PC-3 (cell line): Measurements from ENCODE around the gene PFKL. TPM values are rescaled to one million over a fixed set of nuclear protein-coding genes. Genes with fewer than 3 reads are reported as not detected.

Experiments used
- ATAC-seq: fragments of 200-7000 bp; cut with Tn5 transposase; 2 replicates; pipeline ENCODE4 v1.9.1; 2020; ENCODE audit warnings: mild to moderate bottlenecking, moderate library complexity
- BruUV-seq: library from RNA; stranded (reverse); fragments of 400-500 nt; replicated peaks from 2 replicates; lab custom pipeline; 2021; lab: Mats Ljungman, UMichigan
- CTCF ChIA-PET: fragments of 300-600 bp; sonication (Branson Sonifier 250); formaldehyde crosslinking; loops from one replicate; lab custom pipeline; 2022; ENCODE audit warnings: antibody characterized with exemption; lab: Charles Lee
- POLR2A ChIA-PET: fragments of 300-600 bp; sonication (Branson Sonifier 250); formaldehyde crosslinking; loops from one replicate; lab custom pipeline; 2022; ENCODE audit warnings: antibody characterized with exemption; ENCODE audit not compliant: unreplicated experiment; lab: Charles Lee
- DNase-seq: peaks from one replicate; pipeline ENCODE4 v3.0.0-alpha.2; 2015
- H2AFZ ChIP-seq: fragments of 300-600 bp; sonication (generic); 2 replicates; pipeline ENCODE4 v1.6.0; 2016; ENCODE audit warnings: antibody characterized with exemption, low read length
- H3F3A ChIP-seq: fragments of 300-600 bp; sonication (generic); one replicate; pipeline ENCODE4 v1.6.0; 2017; ENCODE audit warnings: antibody characterized with exemption, low read length, control low read depth, mild to moderate bottlenecking; ENCODE audit not compliant: unreplicated experiment
- H3K27ac ChIP-seq: fragments of 300-600 bp; sonication (generic); 2 replicates; pipeline ENCODE4 v1.5.1; 2016; ENCODE audit warnings: mild to moderate bottlenecking, low read length
- H3K27me3 ChIP-seq: fragments of 300-600 bp; sonication (generic); 2 replicates; pipeline ENCODE4 v1.6.1; 2016; ENCODE audit warnings: low read length, mixed read lengths
- H3K36me3 ChIP-seq: fragments of 300-600 bp; sonication (generic); 2 replicates; pipeline ENCODE4 v1.6.1; 2016; ENCODE audit warnings: low read depth, mixed run types, low read length, mixed read lengths
- H3K4me1 ChIP-seq: fragments of 300-600 bp; sonication (generic); 2 replicates; pipeline ENCODE4 v1.5.1; 2016; ENCODE audit warnings: low read length; ENCODE audit not compliant: insufficient read depth
- H3K4me2 ChIP-seq: fragments of 300-600 bp; sonication (generic); 2 replicates; pipeline ENCODE4 v1.6.0; 2016; ENCODE audit warnings: low read length
- H3K4me3 ChIP-seq: fragments of 300-600 bp; sonication (generic); 2 replicates; pipeline ENCODE4 v1.5.1; 2016; ENCODE audit warnings: mild to moderate bottlenecking, low read length, mixed read lengths
- H3K79me2 ChIP-seq: fragments of 300-600 bp; sonication (generic); 2 replicates; pipeline ENCODE4 v1.6.1; 2017; ENCODE audit warnings: low read length, mixed read lengths
- H3K9ac ChIP-seq: fragments of 300-600 bp; sonication (generic); 2 replicates; pipeline ENCODE4 v1.6.0; 2016; ENCODE audit warnings: mild to moderate bottlenecking, low read length
- H3K9me2 ChIP-seq: fragments of 300-600 bp; sonication (generic); replicated peaks from 2 replicates; pipeline ENCODE4 v1.6.1; 2016; ENCODE audit warnings: mixed run types, low read length, mixed read lengths
- H3K9me3 ChIP-seq: fragments of 300-600 bp; sonication (generic); 2 replicates; pipeline ENCODE4 v1.6.1; 2016; ENCODE audit warnings: low read length, mixed read lengths
- H4K20me1 ChIP-seq: fragments of 300-600 bp; sonication (generic); 2 replicates; pipeline ENCODE4 v1.6.1; 2016; ENCODE audit warnings: low read length, mixed read lengths
- EZH2 ChIP-seq: fragments of 300-600 bp; sonication (generic); IDR thresholded peaks from one replicate; pipeline ENCODE4 v1.6.1; 2017; ENCODE audit warnings: antibody characterized with exemption, mild to moderate bottlenecking, low read length; ENCODE audit not compliant: unreplicated experiment
- EZH2phosphoT487 ChIP-seq: fragments of 300-600 bp; sonication (generic); IDR thresholded peaks from 2 replicates; pipeline ENCODE4 v1.6.1; 2018; ENCODE audit warnings: mild to moderate bottlenecking, antibody characterized with exemption, low read length, borderline replicate concordance
- intact Hi-C: fragments of 100-400 bp; cut with micrococcal nuclease; formaldehyde crosslinking; loops from 2 replicates; pipeline ENCODE4 v1.9.0; 2023
- total RNA-seq: library from RNA; depleted of rRNA; stranded (reverse); fragments of >200 nt; gene quantifications from 2 replicates; pipeline ENCODE4 v1.2.3, GENCODE V29; 2014
- TF ChIP-seq, protein P1 (sequence below): fragments of 300-600 bp; sonication (generic); conservative IDR thresholded peaks from 2 replicates; pipeline ENCODE4 v1.5.1; 2017; ENCODE audit warnings: antibody characterized with exemption, low read depth, mild to moderate bottlenecking, low read length

PFKL gene
- total RNA-seq, 1 experiment from 2014 or later: 223 TPM

DNA sequence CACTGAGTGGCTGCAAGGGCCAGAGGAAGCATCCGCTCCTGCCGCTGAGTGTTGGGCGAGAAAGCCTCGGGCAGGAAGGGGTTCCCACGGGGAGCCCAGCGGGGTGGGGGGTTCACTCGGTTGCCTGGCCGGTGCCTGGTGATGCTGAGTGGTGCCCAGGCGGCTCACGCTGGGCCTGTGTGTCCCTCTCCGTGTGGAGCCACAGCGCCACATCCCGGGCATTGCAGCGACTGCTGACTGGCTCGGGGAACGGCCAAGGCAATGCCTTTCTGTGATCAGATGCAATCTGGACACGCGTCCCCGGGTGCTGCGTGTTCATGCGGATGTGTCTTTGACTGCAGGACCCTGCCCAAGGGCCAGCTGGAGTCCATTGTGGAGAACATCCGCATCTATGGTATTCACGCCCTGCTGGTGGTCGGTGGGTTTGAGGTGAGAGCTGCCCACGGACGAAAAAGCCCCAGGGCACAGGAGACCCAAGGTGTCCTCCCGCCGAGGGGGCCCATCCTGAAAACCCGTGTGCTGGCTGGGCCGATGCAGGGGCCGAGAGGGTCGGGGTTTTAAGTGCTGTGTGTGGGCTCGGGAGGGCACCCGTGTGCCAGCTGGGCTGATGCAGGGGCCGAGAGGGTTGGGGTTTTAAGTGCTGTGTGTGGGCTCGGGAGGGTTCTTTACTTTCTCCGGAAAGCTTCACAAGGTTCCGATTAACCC lies 22.9 kb downstream of the PFKL start:
- CTCF ChIA-PET: no interaction called here
- TF ChIP-seq, protein P1, sequence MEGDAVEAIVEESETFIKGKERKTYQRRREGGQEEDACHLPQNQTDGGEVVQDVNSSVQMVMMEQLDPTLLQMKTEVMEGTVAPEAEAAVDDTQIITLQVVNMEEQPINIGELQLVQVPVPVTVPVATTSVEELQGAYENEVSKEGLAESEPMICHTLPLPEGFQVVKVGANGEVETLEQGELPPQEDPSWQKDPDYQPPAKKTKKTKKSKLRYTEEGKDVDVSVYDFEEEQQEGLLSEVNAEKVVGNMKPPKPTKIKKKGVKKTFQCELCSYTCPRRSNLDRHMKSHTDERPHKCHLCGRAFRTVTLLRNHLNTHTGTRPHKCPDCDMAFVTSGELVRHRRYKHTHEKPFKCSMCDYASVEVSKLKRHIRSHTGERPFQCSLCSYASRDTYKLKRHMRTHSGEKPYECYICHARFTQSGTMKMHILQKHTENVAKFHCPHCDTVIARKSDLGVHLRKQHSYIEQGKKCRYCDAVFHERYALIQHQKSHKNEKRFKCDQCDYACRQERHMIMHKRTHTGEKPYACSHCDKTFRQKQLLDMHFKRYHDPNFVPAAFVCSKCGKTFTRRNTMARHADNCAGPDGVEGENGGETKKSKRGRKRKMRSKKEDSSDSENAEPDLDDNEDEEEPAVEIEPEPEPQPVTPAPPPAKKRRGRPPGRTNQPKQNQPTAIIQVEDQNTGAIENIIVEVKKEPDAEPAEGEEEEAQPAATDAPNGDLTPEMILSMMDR: no peak
- TF ChIP-seq EZH2phosphoT487 (no peak), EZH2 (no peak)

DNA sequence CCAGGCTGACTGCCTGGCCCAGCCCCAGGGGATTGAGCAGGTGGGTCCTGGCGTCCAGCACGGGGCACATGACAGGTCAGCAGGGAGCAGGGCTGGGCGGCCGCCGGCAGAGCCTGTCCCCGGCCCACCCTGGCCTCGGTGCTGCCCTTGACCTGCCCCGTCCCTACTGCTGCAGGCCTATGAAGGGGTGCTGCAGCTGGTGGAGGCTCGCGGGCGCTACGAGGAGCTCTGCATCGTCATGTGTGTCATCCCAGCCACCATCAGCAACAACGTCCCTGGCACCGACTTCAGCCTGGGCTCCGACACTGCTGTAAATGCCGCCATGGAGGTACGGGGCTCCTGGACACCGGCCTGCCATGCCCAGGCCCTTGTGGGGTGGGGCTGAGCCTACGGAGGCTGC lies 23.7 kb downstream of the PFKL start:
- Histone ChIP-seq H3K9me3 (no peaks in the 10 kb centered on the region), H3K27ac (no peak overlapping the region), H3K9me2 (no peaks in the 10 kb centered on the region), H3K36me3 (peaks cover 11% of the 10 kb centered on the region), H3K79me2 (no peaks in the 10 kb centered on the region), H3K27me3 (no peaks in the 10 kb centered on the region), H4K20me1 (no peaks in the 10 kb centered on the region), H3K4me3 (no peak overlapping the region), H2AFZ (no peak overlapping the region), H3K4me1 (no peaks in the 10 kb centered on the region), H3K4me2 (no peak overlapping the region), H3F3A (no peaks in the 10 kb centered on the region), H3K9ac (no peak overlapping the region)
- TF ChIP-seq EZH2phosphoT487 (no peak), EZH2 (no peak)
- TF ChIP-seq, protein P1: no peak
- ChIA-PET CTCF (no interaction called here), POLR2A (no interaction called here)
- no TSS peak for BruUV-seq
- ATAC-seq (no peak), DNase-seq (no peak)
- intact Hi-C loops: no loop called here

More for the DNA sequence above, 22.9 kb downstream of the PFKL start:
- BruUV-seq: no TSS peak
- H3K36me3 ChIP-seq: peaks cover 11% of the 10 kb centered on the region
- no peaks in the 10 kb centered on the region for H3K9me2 ChIP-seq
- H4K20me1 ChIP-seq: no peaks in the 10 kb centered on the region
- intact Hi-C loops: no loop called here
- H3F3A ChIP-seq: no peaks in the 10 kb centered on the region
- H3K27ac ChIP-seq: no peak overlapping the region
- H3K9me3 ChIP-seq: no peaks in the 10 kb centered on the region
- H3K4me2 ChIP-seq: no peak overlapping the region
- POLR2A ChIA-PET: no interaction called here
- no peak for DNase-seq
- no peak overlapping the region for H3K4me3 ChIP-seq
- H3K27me3 ChIP-seq: no peaks in the 10 kb centered on the region
- no peak overlapping the region for H2AFZ ChIP-seq
- ATAC-seq: no peak
- no peaks in the 10 kb centered on the region for H3K79me2 ChIP-seq
- no peak overlapping the region for H3K9ac ChIP-seq
- H3K4me1 ChIP-seq: no peaks in the 10 kb centered on the region

GRCh38 chr21:44324106-44324853 lies 24.4 kb downstream of the PFKL start:
- peaks cover 11% of the 10 kb centered on the region for H3K36me3 ChIP-seq
- intact Hi-C loops: no loop called here
- H3K27ac ChIP-seq: no peak overlapping the region
- H3K4me1 ChIP-seq: no peaks in the 10 kb centered on the region
- no peak for TF ChIP-seq EZH2phosphoT487
- TF ChIP-seq, protein P1: no peak
- no peak for TF ChIP-seq EZH2
- no peaks in the 10 kb centered on the region for H4K20me1 ChIP-seq
- no peak overlapping the region for H3K4me2 ChIP-seq
- H2AFZ ChIP-seq: no peak overlapping the region
- no peaks in the 10 kb centered on the region for H3K27me3 ChIP-seq
- no peak for DNase-seq
- no peaks in the 10 kb centered on the region for H3K79me2 ChIP-seq
- POLR2A ChIA-PET: no interaction called here
- no peak for ATAC-seq
- H3K4me3 ChIP-seq: no peak overlapping the region
- no TSS peak for BruUV-seq
- H3K9me2 ChIP-seq: no peaks in the 10 kb centered on the region
- no peaks in the 10 kb centered on the region for H3K9me3 ChIP-seq
- H3K9ac ChIP-seq: no peak overlapping the region
- no peaks in the 10 kb centered on the region for H3F3A ChIP-seq
- CTCF ChIA-PET: no interaction called here
